ENCODE data around the gene ALDH4A1. TPM values are rescaled to one million over a fixed set of nuclear protein-coding genes. Genes with fewer than 3 reads are reported as not detected.

ALDH4A1 gene
- total and polyA plus RNA-seq, 9 of the 15 experiments (the other 6 are each of a cell fraction or from before 2014, with no cell fraction given), result 0.27 to 31.4 (median 16.6) TPM

DNA sequence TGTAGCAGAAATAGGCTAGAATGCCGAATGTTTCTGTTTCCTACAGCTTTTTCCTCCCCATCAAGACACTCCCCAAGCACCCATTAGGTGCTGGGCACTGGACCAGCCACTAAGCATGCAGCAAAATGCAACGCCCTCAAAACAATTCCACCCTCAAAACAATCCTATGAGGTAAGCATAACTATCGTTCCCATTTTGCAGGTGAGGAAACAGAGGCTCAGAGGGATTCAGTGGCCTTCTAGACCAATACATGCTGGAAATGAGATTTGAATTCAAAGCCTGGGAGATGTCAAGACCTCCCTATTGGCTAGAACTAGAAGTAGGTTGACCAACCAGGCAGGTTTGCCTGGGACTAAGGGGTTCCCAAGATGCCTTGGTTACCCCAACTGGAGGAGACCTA, 10.2 kb upstream of the ALDH4A1 start:
- no peak overlapping the region for H3K4me3 ChIP-seq
- peaks cover 13 to 27% of the 10 kb centered on the region in 2 experiments for H3K27me3 ChIP-seq (ENCODE audit: control insufficient read depth in 2 of 2, insufficient read depth in 2 of 2, low read length in 2 of 2)
- ChIA-PET POLR2A (interaction anchor here (0.8 to 3.9 kb wide), 4 partner anchors 9 to 335 kb away, joined by 3 to 13 read pairs (median 6); partner anchors contain the start of gene ALDH4A1), CTCF (ENCODE audit: low intra/inter-chr PET ratio) (interaction anchor here (1.0 to 5.7 kb wide), 6 partner anchors 9 to 739 kb away, joined by 4 to 108 read pairs (median 6); partner anchors contain the start of gene ALDH4A1)
- WGBS (ENCODE audit: insufficient coverage, low coverage, missing lambda C conversion rate), result 42% methylated on average over 3 of the region's 3 CpGs
- in situ Hi-C loops (cut with MboI) (no loop called here), intact Hi-C loops (cut with micrococcal nuclease) (loop anchor here (10.0 kb wide), 1 partner anchor 332 kb away; no protein-coding TSS in a partner anchor)
- H3K9ac ChIP-seq (ENCODE audit: insufficient read depth in 1 of 2, low read depth in 2 of 2, low read length in 2 of 2), result no peak overlapping the region
- H3K4me2 ChIP-seq (ENCODE audit: insufficient read depth, low read length), result no peak overlapping the region
- H2AFZ ChIP-seq (ENCODE audit: low read depth, low read length), result peak overlapping the region; percentile 71
- peak; percentile 78; the same call in 1 of the 2 replicates for TF ChIP-seq ADNP (tag; IDR thresholded peaks at IDR 0.05)
- no peak for TF ChIP-seq ZC3H11A (IDR thresholded peaks at IDR 0.05; ENCODE audit: low read depth, low read length)
- peak in 1 of 2 experiments; percentile 50; a peak in 2 of 4 replicates for TF ChIP-seq KDM1A (IDR thresholded peaks at IDR 0.05)
- no peak for TF ChIP-seq CBFA2T3 (IDR thresholded peaks at IDR 0.05)
- no peak for TF ChIP-seq NFRKB (IDR thresholded peaks at IDR 0.05; ENCODE audit: low read depth)
- TF ChIP-seq RBM15 (IDR thresholded peaks at IDR 0.05; ENCODE audit: insufficient read depth, low read length), result no peak
- TF ChIP-seq RBM25 (IDR thresholded peaks at IDR 0.05; ENCODE audit: low read depth, low read length, severe bottlenecking), result peak; percentile 89
- TF ChIP-seq GATA2 (CRISPR knock-in tag; IDR thresholded peaks at IDR 0.05), result no peak
- TF ChIP-seq MAFF (IDR thresholded peaks at IDR 0.05; ENCODE audit: low read length), result no peak
- TF ChIP-seq CHD4 (IDR thresholded peaks at IDR 0.05; ENCODE audit: insufficient read depth, insufficient replicate concordance, low read depth, low read length, poor library complexity, severe bottlenecking), result peak; percentile 37
- no peak for TF ChIP-seq ZNF146 (CRISPR knock-in tag; IDR thresholded peaks at IDR 0.05; ENCODE audit: unreplicated experiment)
- TF ChIP-seq ZNF224 (CRISPR knock-in tag; IDR thresholded peaks at IDR 0.05), result no peak
- no peak for TF ChIP-seq MCM5 (IDR thresholded peaks at IDR 0.05; ENCODE audit: low read depth)
- peak; percentile 76 for TF ChIP-seq BCOR (IDR thresholded peaks at IDR 0.05)
- no peak for TF ChIP-seq RFX5 (IDR thresholded peaks at IDR 0.05; ENCODE audit: low read depth, low read length)
- peaks cover 3% of the 10 kb centered on the region; the same call in 1 of the 2 replicates for H4K20me1 ChIP-seq (replicated peaks; ENCODE audit: control insufficient read depth, insufficient read depth, low read length)
- ATAC-seq, result no peak
- FAIRE-seq, result no peak
- no peaks in the 10 kb centered on the region for H3K9me1 ChIP-seq (ENCODE audit: control insufficient read depth, insufficient read depth, low read length)
- no TSS peak for BruUV-seq (replicated peaks)
- no peak overlapping the region for H3K27ac ChIP-seq (ENCODE audit: extremely low read depth, low read depth, low read length)
- H3K79me2 ChIP-seq (ENCODE audit: control insufficient read depth, insufficient read depth, low read length), result peaks cover 15% of the 10 kb centered on the region; the same call in 2 of the 3 replicates
- DNase-seq (ENCODE audit: extremely low read depth in 1 of 4, low spot score in 3 of 4), result no peak
- peaks cover 21 to 41% of the 10 kb centered on the region in 2 experiments for H3K4me1 ChIP-seq (replicated peaks in 1 of 2; ENCODE audit: control insufficient read depth in 2 of 2, insufficient read depth in 2 of 2, low read length in 2 of 2)
- H3K36me3 ChIP-seq (ENCODE audit: control insufficient read depth, insufficient read depth, low read length), result no peaks in the 10 kb centered on the region
- no peaks in the 10 kb centered on the region for H3K9me3 ChIP-seq (replicated peaks; ENCODE audit: control insufficient read depth, insufficient read depth, low read depth, low read length)
